Thyroid gland (tissue), 4 donors: Measurements from ENCODE around the gene CACNA2D3.

Source experiments
- CTCF ChIP-seq, 6 experiments: fragments of 200-600 bp in 3 of 6; fragments of 450-650 bp in 3 of 6; sonication (generic) in 3 of 6; IDR thresholded peaks; one replicate each; pipeline ENCODE4 v1.5.1; 2016 to 2019; ENCODE audit warnings: antibody characterized with exemption in 6 of 6, mild to moderate bottlenecking in 2 of 6, inconsistent platforms in 1 of 6, moderate library complexity in 1 of 6
- POLR2A ChIP-seq, 2 donors: fragments of 450-650 bp; IDR thresholded peaks; one replicate each; pipeline ENCODE4 v1.6.1; 2017; ENCODE audit warnings: antibody characterized with exemption in 2 of 2, mild to moderate bottlenecking in 2 of 2, moderate library complexity in 1 of 2

GRCh38 chr3:54835701-54836100 is 713.3 kb downstream of the CACNA2D3 start:
- TF ChIP-seq CTCF (IDR thresholded peaks at IDR 0.05) = no peak
- TF ChIP-seq POLR2A (IDR thresholded peaks at IDR 0.05) = no peak
